ENCODE measurements around the gene P3H2.

Gene P3H2

DNA sequence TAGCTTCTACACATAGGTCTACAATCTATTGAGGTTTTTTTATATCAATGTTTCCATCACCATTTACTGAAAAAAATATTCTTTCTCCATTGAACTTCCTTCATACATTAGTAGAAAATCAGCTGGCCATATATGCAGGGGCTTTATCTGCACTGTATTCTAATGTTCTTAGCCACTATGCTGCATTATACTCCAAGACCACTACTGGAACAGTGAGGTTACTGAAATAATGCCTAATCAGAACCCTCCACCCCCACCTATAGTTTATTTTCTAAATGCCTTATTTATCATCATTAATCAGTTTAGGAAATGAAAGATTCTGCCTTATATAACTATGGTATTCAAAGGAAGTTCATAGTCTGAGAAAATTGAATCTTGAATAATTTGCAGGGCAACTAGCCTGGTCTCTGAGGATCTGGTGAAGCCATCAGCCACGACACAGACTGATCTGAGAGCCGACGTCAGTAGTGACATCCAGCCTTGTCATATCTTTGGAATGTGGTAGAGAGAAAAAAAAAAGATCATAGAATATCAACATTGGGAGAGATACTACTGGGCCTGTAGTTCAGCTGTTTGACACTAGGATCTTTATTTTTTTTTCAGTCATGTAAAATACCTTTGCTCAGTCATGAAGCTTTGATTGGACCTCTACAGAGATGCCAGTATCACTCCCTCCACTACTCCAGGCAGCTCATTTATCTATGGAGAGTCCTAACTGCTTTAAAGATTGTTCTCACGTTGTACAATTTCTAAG, 66.6 kb downstream of the P3H2 start:
- no peak for DNase-seq (ENCODE audit: low read depth)

DNA sequence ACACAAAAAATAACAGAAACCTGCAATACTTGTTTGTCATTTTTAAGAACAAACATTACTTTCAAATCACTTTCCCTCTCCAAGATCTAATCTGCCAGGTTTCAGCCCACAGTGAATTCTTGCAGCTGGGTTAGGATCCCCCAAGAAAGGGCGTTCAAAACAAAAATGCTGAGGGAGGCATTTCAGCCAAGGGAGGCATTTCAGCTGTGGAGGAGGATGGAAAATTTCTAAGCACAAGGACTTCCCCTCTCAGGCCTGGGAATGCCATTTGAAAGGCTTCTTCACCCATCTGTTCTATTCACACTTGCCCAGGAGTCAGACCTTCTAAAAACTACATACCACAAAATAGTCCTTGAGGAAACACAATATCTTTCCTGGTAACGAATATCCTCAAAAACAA, 69.1 kb downstream of the P3H2 start:
- no peak for DNase-seq (ENCODE audit: low read depth)

- DNase-seq (ENCODE audit: low read depth): no peak
Observed at GRCh38 chr3:190048932-190049441, 71.7 kb downstream of the P3H2 start.

GRCh38 chr3:190044974-190045373, 75.7 kb downstream of the P3H2 start:
- DNase-seq (ENCODE audit: low read depth): no peak

- no peak for DNase-seq (ENCODE audit: low read depth)
Observed at GRCh38 chr3:190044142-190044541, 76.6 kb downstream of the P3H2 start.

GRCh38 chr3:190043741-190044140, 77.0 kb downstream of the P3H2 start:
- DNase-seq (ENCODE audit: low read depth): no peak

GRCh38 chr3:190042558-190042957, 78.1 kb downstream of the P3H2 start:
- no peak for DNase-seq (ENCODE audit: low read depth)

DNA sequence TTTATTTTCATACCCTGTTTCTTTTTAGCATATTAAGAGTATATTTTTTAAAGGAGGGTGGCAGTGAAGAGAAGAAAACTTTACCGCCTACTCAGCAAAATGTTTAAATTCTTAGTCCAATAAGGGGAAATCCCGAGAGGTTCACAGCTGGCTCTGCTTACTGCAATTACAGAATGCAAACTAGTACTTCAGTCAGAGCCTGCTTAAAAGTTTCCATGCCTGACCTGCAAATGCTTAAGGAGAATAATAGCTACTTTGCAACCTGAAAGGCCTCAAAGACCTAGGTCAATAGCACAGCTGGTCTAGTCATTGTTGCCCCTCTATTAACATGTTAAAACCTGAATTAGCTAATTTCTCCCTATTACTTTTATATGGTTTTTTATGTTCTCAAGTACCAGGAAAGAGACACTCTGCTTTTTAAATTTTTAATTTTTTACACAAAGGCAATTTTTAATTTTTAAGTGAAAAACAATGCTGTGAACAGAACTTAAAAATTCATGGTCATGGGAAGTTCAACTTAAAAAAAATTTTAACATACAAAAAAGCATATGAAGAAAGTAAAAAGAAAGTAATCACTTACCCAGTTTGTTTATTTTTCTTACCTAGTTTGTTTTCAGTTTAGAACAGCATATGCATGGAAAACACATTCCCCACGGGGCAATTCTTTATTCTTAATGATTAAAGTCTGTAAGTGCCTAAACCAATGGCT, 79.2 kb downstream of the P3H2 start:
- DNase-seq (ENCODE audit: low read depth): no peak

DNA sequence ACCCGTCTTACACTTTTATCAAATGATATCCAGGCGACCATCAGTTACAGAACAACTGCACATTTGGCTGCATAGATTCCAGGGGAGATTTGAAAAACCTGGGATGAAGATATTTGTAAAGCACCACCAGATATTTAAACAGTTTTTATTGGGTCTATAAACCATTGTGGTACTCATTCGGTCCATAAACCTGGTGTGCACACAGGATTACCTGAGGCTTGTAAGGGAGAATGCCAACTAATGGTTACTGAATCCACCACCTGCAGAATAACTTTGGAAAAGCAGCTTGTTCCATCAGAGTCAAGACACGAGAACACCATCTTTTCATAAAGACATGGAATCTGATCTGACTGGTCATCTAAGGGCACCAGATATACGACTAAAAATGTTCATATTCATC, 80.6 kb downstream of the P3H2 start:
- DNase-seq (ENCODE audit: low read depth): no peak

GRCh38 chr3:190038050-190038933, 82.4 kb downstream of the P3H2 start:
- DNase-seq (ENCODE audit: low read depth): no peak

DNA sequence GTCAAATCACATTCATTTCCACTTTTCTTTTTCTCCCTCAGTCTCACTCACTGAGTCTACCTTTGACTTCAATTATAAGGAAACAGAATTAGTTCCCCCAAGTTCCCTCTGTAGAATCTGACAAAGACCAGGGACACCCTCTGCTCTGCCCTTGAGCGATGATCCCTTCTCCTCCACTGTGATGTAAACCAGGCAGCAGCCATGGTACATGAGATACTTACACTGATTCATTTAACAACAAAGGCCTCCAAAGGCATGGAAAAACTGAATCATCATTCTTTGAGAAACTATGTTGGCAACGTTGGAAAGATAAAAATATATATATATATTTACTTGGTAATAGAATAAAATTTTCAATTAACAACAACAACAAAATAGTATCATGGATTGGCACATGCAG, 84.1 kb downstream of the P3H2 start:
- no peak for DNase-seq (ENCODE audit: low read depth)

DNA sequence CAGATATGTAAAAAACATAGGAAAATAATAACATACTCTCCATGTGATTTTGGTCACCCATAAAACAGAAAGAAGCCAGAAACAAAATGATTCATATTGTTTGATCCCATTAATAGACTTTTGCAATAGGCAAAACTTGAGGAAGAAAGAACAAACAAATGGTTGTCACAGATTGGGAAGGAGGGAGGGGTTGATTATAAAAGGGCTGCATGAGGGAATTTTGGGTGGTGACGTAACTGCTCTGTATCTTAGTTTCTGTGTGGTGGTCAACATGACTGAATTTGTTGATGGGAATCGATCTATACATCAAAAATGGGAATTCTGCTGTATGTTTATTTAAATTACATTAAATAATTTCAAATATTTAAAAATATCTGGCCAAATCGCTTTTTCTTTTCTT, 86.3 kb downstream of the P3H2 start:
- DNase-seq (ENCODE audit: low read depth): no peak

DNA sequence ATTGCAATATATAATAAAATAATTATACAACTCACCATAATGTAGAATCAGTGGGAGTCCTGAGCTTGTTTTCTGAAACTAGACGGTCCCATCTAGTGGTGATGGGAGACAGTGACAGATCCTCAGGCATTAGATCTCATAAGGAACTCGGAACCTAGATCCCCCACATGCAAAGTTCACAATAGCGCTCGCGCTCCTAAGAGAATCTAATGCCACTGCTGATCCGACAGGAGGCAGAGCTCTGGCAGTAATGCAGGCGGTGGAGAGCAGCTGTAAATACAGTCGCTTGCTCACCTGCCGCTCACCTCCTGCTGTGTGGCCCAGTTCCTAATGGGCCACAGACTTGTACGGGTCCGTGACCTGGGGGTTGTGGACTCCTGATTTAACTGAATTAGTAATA, 87.8 kb downstream of the P3H2 start:
- DNase-seq (ENCODE audit: low read depth): no peak

DNA sequence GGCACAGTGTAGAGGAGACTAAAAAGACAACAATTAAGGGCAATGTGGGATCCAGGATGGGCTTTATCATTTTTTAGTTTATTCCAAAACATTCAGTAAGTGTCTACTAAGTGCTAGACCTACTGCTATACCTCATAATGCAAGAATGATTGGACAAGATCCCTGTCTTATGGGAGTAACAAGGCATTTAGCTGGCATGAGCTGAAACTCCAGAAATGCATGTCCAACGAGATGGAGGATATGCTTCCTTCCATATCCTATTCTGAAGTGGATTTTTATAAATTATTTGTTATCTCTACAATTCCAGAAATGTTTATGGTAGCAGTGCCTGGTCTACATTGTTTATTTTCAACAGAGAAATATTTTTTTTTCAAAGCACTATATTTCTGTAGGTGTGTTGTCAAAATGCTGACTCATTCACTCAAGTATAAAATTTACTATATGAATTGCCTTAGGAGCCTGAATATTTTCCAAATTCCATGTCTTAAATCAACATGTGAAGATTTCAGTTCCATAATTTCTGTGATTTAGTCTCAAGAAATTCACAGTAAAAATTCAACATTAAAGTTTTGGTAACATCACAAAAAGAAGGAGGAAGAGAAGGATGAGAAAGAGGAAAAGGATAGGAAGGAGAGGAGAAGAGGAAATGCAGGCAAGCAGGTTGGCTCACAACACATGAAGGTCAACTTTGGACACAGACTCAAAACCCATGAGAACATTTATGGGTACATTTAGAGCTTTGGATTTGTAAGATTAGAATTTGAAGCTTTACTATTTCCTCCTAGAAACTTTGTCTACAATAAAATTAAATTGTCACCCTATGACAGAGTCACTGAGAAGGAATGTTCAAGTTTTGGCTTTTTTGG, 88.6 kb downstream of the P3H2 start:
- no peak for DNase-seq (ENCODE audit: low read depth)

DNA sequence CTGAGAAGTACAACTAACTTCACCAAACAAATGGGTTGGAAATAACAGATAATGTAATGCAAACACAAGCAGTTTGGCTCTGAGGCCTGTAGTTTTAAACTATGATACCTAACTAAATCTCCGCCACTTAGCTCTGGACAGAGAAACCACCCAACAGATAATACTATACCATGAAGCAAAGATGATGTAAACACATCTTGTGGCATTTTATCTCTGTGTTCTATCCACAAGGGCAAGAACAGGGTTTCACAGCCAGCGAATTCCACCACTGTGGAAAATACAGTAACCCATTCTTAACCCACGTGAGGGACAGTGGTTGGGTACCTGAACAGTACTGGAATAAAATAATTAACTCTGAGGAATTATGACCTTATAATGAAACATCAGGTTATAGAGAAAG, 93.6 kb downstream of the P3H2 start:
- DNase-seq (ENCODE audit: low read depth): no peak

GRCh38 chr3:190026154-190026553, 94.5 kb downstream of the P3H2 start:
- no peak for DNase-seq (ENCODE audit: low read depth)

DNA sequence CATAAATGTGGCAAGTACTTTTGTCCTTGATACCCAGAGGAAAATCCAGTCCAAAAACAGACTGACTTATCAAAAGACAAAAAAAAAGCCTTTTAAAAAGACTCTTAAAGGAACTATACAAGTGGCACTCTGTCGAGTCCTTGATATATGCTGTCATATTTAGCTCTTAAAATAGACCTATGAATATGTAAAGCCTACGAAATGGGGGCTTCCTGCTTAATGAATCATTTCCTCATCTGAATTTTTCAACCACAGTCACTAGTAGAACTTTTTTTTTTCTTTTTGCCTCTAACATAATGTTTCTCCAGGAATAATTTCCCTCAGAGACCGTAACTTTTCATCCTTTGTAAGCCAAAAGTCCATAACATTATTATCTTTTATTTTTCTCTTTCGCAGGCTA, 95.8 kb downstream of the P3H2 start:
- no peak for DNase-seq (ENCODE audit: low read depth)

GRCh38 chr3:190019844-190020243, 100.9 kb downstream of the P3H2 start:
- DNase-seq (ENCODE audit: low read depth): no peak

- no peak for DNase-seq (ENCODE audit: low read depth)
Observed at GRCh38 chr3:190019006-190019405, 101.7 kb downstream of the P3H2 start.

GRCh38 chr3:190018460-190018859, 102.2 kb downstream of the P3H2 start:
- DNase-seq (ENCODE audit: low read depth): no peak

GRCh38 chr3:190017521-190018288, 103.0 kb downstream of the P3H2 start:
- no peak for DNase-seq (ENCODE audit: low read depth)

Measured in CMK (cell line).